Measurements from ENCODE around the gene HS3ST3A1.

Gene HS3ST3A1

DNA sequence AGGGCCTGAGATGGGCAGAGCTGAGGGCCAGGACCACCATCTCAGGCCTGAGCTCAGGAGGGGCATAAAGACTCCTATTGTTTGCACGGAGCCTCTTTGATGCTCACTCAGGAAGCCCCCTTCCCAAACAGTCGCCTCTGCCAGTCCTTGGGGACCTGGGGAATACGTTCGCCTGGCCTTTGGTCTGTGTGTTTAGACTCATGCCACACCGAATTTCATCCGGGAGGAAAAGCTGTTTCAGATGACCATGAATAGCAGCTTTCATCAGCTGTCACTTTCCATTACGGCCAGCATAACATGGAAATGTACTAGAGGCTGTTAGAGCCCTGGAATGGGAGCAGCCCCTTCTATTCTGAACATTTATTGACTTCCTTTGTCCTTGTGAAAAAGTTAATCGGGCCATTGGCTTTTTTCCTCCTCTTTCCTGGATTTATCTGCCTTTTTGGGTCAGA is 139.0 kb downstream of the HS3ST3A1 start:
- H3K4me1 Mint-ChIP-seq (ENCODE audit: low read depth), result no peaks in the 10 kb centered on the region
- no peak for DNase-seq (ENCODE audit: low spot score)
- H3K4me3 Mint-ChIP-seq, result no peak overlapping the region
- H3K27ac Mint-ChIP-seq, result no peak overlapping the region
- no peaks in the 10 kb centered on the region for H3K36me3 Mint-ChIP-seq (ENCODE audit: low read depth)
- H3K27me3 Mint-ChIP-seq (ENCODE audit: low read depth), result no peaks in the 10 kb centered on the region
- no peaks in the 10 kb centered on the region for H3K9me3 Mint-ChIP-seq

DNA sequence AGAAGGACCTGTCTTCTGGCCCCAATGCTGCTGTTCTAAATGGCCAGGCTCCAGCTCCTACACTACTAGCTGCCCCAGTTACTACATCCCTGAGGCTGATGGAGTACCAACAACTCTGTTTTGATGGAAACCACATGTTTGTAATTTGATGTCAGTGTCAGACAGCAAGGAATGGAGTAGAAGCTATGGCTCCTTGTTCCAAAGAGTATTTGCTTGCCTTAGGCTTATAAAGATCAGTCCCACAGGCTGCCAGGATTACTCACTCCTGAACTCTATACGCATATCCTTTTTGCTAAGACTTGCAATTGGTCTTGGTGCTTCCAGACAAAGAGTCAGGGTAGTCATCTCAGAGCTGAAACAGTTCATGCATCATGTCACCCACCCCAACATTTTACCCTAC is 139.6 kb downstream of the HS3ST3A1 start:
- Mint-ChIP-seq H3K27me3 (ENCODE audit: low read depth) (no peaks in the 10 kb centered on the region), H3K4me3 (no peak overlapping the region), H3K36me3 (ENCODE audit: low read depth) (no peaks in the 10 kb centered on the region), H3K9me3 (no peaks in the 10 kb centered on the region), H3K27ac (no peak overlapping the region), H3K4me1 (ENCODE audit: low read depth) (no peaks in the 10 kb centered on the region)
- DNase-seq (ENCODE audit: low spot score), result no peak

DNA sequence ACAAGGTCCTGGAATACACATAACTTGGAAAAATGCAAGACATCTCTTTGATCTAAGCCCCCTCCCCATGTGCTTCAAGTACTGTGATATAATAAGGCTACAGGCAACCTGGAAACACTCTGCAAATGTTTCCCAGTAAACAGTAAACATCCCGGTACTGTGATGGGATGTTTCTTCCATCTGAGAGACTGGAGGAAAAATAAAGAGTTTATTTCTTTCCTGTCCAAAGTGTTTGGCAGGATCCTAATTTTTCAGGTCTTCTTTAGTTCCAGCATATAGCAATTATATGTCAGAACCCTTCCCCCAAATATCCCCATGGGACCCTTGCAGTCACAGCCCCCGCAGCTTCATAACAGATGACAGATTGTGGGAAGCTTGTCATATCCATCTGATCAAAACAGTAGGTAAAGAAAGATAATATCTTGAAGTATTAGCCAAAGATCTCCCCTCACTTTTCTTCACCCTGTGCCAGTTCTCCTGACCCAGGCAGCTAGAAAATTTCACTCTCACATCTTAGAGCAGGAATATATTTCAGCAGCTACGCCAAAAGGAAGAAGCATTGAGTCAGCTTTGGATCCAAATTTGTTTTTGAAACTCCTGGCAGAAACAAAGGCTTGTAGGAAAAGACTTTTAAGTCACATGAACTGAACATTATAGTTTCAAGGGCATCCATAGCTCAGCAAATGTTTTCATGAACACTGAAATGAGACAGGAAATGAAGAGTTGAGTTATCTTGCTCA is 141.3 kb downstream of the HS3ST3A1 start:
- DNase-seq (ENCODE audit: low spot score), result no peak
- H3K36me3 Mint-ChIP-seq (ENCODE audit: low read depth), result no peaks in the 10 kb centered on the region
- H3K4me1 Mint-ChIP-seq (ENCODE audit: low read depth), result no peaks in the 10 kb centered on the region
- H3K27me3 Mint-ChIP-seq (ENCODE audit: low read depth), result no peaks in the 10 kb centered on the region
- H3K27ac Mint-ChIP-seq, result no peak overlapping the region
- no peak overlapping the region for H3K4me3 Mint-ChIP-seq
- H3K9me3 Mint-ChIP-seq, result no peaks in the 10 kb centered on the region

DNA sequence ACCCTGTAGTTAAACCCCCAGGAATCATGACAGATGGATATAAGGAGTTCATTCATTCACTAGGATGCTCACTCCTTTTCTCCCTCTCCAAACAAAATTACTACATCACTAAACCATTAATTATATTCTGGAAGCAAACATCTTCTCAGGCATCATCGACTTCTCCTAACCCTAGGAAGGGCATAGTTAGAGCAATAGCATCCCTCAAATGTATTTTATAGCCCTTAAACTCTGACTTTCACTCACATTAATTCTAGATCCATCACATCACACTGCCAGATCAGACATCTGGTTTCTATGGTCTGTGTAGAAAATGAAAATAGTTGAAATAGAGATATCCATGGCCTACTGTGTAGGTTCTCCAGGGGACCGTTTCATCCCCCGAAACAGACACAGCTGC is 143.9 kb downstream of the HS3ST3A1 start:
- no peaks in the 10 kb centered on the region for H3K27me3 Mint-ChIP-seq (ENCODE audit: low read depth)
- no peak overlapping the region for H3K27ac Mint-ChIP-seq
- no peaks in the 10 kb centered on the region for H3K4me1 Mint-ChIP-seq (ENCODE audit: low read depth)
- H3K36me3 Mint-ChIP-seq (ENCODE audit: low read depth), result no peaks in the 10 kb centered on the region
- DNase-seq (ENCODE audit: low spot score), result no peak
- no peak overlapping the region for H3K4me3 Mint-ChIP-seq
- H3K9me3 Mint-ChIP-seq, result no peaks in the 10 kb centered on the region

Data from T-helper 2 cell treated with Interferon-gamma antibody and Interleukin-4, amounts not matched to agents 5 μg/mL and 100 μg/mL, for 36 hours (primary cell).